GM23338 (cell line): ENCODE measurements around the gene CACNA1D. TPM values are rescaled to one million over a fixed set of nuclear protein-coding genes. Genes with fewer than 3 reads are reported as not detected.

Experiments
- ATAC-seq: fragments of 200-7000 bp; cut with Tn5 transposase; 3 replicates; pipeline ENCODE4 v1.9.1; 2020
- DNase-seq: peaks from one replicate; pipeline ENCODE4 v3.0.0-alpha.2; 2015; ENCODE audit warnings: low spot score
- H2AFZ ChIP-seq: fragments of 200-600 bp; sonication (generic); 2 replicates; pipeline ENCODE4 v1.8.0; 2016; ENCODE audit warnings: antibody characterized with exemption, mild to moderate bottlenecking, moderate library complexity
- H3F3A ChIP-seq: fragments of 200-600 bp; sonication (generic); replicated peaks from 2 replicates; pipeline ENCODE4 v1.8.0; 2017; ENCODE audit warnings: antibody characterized with exemption, mixed run types, low read depth
- H3K27ac ChIP-seq: fragments of 200-600 bp; sonication (generic); 2 replicates; pipeline ENCODE4 v1.6.1; 2016; ENCODE audit warnings: low read depth
- H3K27me3 ChIP-seq: fragments of 200-600 bp; sonication (generic); 2 replicates; pipeline ENCODE4 v1.8.0; 2016; ENCODE audit warnings: mild to moderate bottlenecking, mixed run types, moderate library complexity; ENCODE audit not compliant: insufficient read depth
- H3K36me3 ChIP-seq: fragments of 200-600 bp; sonication (generic); 2 replicates; pipeline ENCODE4 v1.8.0; 2016; ENCODE audit warnings: mild to moderate bottlenecking; ENCODE audit not compliant: insufficient read depth
- H3K4me1 ChIP-seq: fragments of 200-600 bp; sonication (generic); 2 replicates; pipeline ENCODE4 v1.8.0; 2016; ENCODE audit warnings: mild to moderate bottlenecking, moderate library complexity; ENCODE audit not compliant: insufficient read depth
- H3K4me2 ChIP-seq: fragments of 200-600 bp; sonication (generic); 2 replicates; pipeline ENCODE4 v1.7.1; 2017; ENCODE audit warnings: mixed run types
- H3K4me3 ChIP-seq: fragments of 200-600 bp; sonication (generic); 2 replicates; pipeline ENCODE4 v1.6.1; 2016; ENCODE audit warnings: mixed run types
- H3K79me2 ChIP-seq: fragments of 200-600 bp; sonication (generic); replicated peaks from 2 replicates; pipeline ENCODE4 v1.8.0; 2017; ENCODE audit warnings: mild to moderate bottlenecking; ENCODE audit not compliant: insufficient read depth
- H3K9me2 ChIP-seq: fragments of 200-600 bp; sonication (generic); 2 replicates; pipeline ENCODE4 v1.8.0; 2017; ENCODE audit not compliant: insufficient read depth
- H4K20me1 ChIP-seq: fragments of 200-600 bp; sonication (generic); replicated peaks from 2 replicates; pipeline ENCODE4 v1.8.0; 2017; ENCODE audit warnings: mild to moderate bottlenecking; ENCODE audit not compliant: insufficient read depth
- H3K27ac Mint-ChIP-seq: 2 replicates; pipeline ENCODE4 v1.8.0; 2020; ENCODE audit warnings: inconsistent platforms, mild to moderate bottlenecking, moderate library complexity, mixed read lengths
- H3K27me3 Mint-ChIP-seq: 3 replicates; pipeline ENCODE4 v1.8.0; 2022; ENCODE audit warnings: low read depth, mild to moderate bottlenecking, moderate library complexity, mixed read lengths, inconsistent platforms; ENCODE audit not compliant: insufficient read depth, poor library complexity
- H3K36me3 Mint-ChIP-seq: 3 replicates; pipeline ENCODE4 v1.8.0; 2021; ENCODE audit warnings: low read depth, mild to moderate bottlenecking, inconsistent platforms, moderate library complexity, mixed read lengths
- H3K4me1 Mint-ChIP-seq: 3 replicates; pipeline ENCODE4 v1.8.0; 2020; ENCODE audit warnings: mild to moderate bottlenecking, inconsistent platforms, mixed read lengths
- H3K4me3 Mint-ChIP-seq: 3 replicates; pipeline ENCODE4 v1.8.0; 2021; ENCODE audit warnings: moderate library complexity, mild to moderate bottlenecking, inconsistent platforms, mixed read lengths
- H3K9me3 Mint-ChIP-seq: 3 replicates; pipeline ENCODE4 v1.8.0; 2020; ENCODE audit warnings: moderate library complexity, mild to moderate bottlenecking, inconsistent platforms, mixed read lengths
- EZH2 ChIP-seq: fragments of 200-600 bp; sonication (generic); IDR thresholded peaks from one replicate; pipeline ENCODE4 v1.8.0; 2017; ENCODE audit warnings: antibody characterized with exemption, mild to moderate bottlenecking, low read depth; ENCODE audit not compliant: unreplicated experiment
- POLR2AphosphoS5 ChIP-seq: IDR thresholded peaks from 2 replicates; pipeline ENCODE4 v1.6.1; 2016; ENCODE audit warnings: antibody characterized with exemption, low read depth
- STAT1 ChIP-seq: IDR thresholded peaks from one replicate; pipeline ENCODE4 v1.6.1; 2016; ENCODE audit warnings: antibody characterized with exemption; ENCODE audit not compliant: unreplicated experiment
- ZNF331 ChIP-seq: fragments of 250-450 bp; sonication (Bioruptor Pico); IDR thresholded peaks from 2 replicates; pipeline ENCODE4 v1.5.0; 2020; ENCODE audit warnings: low read depth, mild to moderate bottlenecking, moderate library complexity
- polyA plus RNA-seq: library from polyadenylated mRNA; unstranded; fragments of >200 nt; fragmentation: Nextera tagmentation; extraction: Ambion mirVana; gene quantifications from 2 replicates; pipeline ENCODE4 v1.2.1, GENCODE V29; 2016
- total RNA-seq: library from RNA; depleted of rRNA; stranded (reverse); fragments of >200 nt; shearing (Covaris generic); gene quantifications from 2 replicates; pipeline ENCODE4 v1.2.3, GENCODE V29; 2014
- TF ChIP-seq, protein P1 (sequence below): fragments of 250-450 bp; sonication (Bioruptor Pico); IDR thresholded peaks from 2 replicates; pipeline ENCODE4 v1.5.0; 2020; ENCODE audit warnings: mild to moderate bottlenecking, moderate library complexity
- TF ChIP-seq, protein P2 (sequence below), 2 experiments: fragments of 200-600 bp in 1 of 2; sonication (generic) in 1 of 2; conservative IDR thresholded peaks; 2 replicates each; pipeline versions ENCODE4 v1.5.1 to v1.6.1; 2016 to 2017; ENCODE audit warnings: antibody characterized with exemption in 2 of 2, low read depth in 2 of 2, mild to moderate bottlenecking in 2 of 2, moderate library complexity in 1 of 2

Gene CACNA1D
- total and polyA plus RNA-seq, 2 experiments from 2014 or later: 1.7 to 1.8 TPM

DNA sequence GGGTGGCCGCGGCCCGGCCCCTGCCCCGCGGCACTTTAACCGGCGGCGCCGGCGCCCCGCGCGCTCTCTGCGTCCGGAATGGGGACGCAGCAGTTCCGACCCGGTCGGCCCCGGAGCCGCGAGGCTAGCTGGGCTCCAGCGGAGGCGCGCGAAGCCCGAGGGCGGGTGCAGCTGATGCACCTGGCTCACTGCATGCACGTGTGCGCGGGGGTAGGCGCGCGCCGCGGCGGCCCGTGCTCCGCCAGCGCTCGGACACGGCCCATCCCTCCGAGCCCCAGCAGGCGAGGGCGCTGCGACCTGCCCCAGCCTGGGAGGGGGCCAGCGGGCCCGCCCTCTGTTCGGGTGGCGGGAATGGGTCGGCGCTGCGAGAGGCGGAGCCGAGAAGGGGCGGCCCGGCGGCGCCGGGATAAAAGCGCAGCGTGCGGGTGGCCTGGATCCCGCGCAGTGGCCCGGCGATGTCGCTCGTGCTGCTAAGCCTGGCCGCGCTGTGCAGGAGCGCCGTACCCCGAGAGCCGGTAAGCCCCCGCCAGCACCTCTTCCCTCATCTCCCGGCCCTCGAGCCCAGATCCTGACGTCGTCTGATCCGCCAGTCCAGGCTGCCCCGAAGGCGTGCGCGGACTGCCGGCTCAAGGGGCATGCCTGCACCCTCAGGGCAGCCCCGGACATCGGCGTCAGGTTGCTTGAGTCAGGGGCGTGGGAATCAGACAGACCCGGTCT lies 351.9 kb downstream of the CACNA1D start, which contains the start of the genes CHDH and IL17RB:
Gene CHDH (minus strand): TSS at position 286 of the 717 bp plus-strand sequence. CDS start 22,411 bp downstream, outside the sequence.
Gene IL17RB (plus strand): TSS at position 435 of the 717 bp plus-strand sequence. CDS start 21 bp downstream, at position 456.
- H3F3A ChIP-seq: 0 out of 2 replicates have a peak, but pooled peaks cover 5% of the 10 kb centered on the region
- H3K4me1 Mint-ChIP-seq: peaks cover 31% of the 10 kb centered on the region
- peak; percentile 78 for DNase-seq
- peak within 1 kb of the TSS; percentile 79 for H3K4me3 Mint-ChIP-seq
- peaks cover 20% of the 10 kb centered on the region for H3K27me3 ChIP-seq
- peak within 1 kb of the TSS; percentile 94 for H2AFZ ChIP-seq
- H3K36me3 Mint-ChIP-seq: no peaks in the 10 kb centered on the region; the same call in 2 of the 3 replicates
- peak within 1 kb of the TSS; percentile 75; the same call in 1 of the 2 replicates for H3K27ac Mint-ChIP-seq
- peak within 1 kb of the TSS; percentile 83 for H3K4me3 ChIP-seq
- no peaks in the 10 kb centered on the region for H3K9me2 ChIP-seq
- peak; percentile 77 for ATAC-seq
- TF ChIP-seq, protein P1, sequence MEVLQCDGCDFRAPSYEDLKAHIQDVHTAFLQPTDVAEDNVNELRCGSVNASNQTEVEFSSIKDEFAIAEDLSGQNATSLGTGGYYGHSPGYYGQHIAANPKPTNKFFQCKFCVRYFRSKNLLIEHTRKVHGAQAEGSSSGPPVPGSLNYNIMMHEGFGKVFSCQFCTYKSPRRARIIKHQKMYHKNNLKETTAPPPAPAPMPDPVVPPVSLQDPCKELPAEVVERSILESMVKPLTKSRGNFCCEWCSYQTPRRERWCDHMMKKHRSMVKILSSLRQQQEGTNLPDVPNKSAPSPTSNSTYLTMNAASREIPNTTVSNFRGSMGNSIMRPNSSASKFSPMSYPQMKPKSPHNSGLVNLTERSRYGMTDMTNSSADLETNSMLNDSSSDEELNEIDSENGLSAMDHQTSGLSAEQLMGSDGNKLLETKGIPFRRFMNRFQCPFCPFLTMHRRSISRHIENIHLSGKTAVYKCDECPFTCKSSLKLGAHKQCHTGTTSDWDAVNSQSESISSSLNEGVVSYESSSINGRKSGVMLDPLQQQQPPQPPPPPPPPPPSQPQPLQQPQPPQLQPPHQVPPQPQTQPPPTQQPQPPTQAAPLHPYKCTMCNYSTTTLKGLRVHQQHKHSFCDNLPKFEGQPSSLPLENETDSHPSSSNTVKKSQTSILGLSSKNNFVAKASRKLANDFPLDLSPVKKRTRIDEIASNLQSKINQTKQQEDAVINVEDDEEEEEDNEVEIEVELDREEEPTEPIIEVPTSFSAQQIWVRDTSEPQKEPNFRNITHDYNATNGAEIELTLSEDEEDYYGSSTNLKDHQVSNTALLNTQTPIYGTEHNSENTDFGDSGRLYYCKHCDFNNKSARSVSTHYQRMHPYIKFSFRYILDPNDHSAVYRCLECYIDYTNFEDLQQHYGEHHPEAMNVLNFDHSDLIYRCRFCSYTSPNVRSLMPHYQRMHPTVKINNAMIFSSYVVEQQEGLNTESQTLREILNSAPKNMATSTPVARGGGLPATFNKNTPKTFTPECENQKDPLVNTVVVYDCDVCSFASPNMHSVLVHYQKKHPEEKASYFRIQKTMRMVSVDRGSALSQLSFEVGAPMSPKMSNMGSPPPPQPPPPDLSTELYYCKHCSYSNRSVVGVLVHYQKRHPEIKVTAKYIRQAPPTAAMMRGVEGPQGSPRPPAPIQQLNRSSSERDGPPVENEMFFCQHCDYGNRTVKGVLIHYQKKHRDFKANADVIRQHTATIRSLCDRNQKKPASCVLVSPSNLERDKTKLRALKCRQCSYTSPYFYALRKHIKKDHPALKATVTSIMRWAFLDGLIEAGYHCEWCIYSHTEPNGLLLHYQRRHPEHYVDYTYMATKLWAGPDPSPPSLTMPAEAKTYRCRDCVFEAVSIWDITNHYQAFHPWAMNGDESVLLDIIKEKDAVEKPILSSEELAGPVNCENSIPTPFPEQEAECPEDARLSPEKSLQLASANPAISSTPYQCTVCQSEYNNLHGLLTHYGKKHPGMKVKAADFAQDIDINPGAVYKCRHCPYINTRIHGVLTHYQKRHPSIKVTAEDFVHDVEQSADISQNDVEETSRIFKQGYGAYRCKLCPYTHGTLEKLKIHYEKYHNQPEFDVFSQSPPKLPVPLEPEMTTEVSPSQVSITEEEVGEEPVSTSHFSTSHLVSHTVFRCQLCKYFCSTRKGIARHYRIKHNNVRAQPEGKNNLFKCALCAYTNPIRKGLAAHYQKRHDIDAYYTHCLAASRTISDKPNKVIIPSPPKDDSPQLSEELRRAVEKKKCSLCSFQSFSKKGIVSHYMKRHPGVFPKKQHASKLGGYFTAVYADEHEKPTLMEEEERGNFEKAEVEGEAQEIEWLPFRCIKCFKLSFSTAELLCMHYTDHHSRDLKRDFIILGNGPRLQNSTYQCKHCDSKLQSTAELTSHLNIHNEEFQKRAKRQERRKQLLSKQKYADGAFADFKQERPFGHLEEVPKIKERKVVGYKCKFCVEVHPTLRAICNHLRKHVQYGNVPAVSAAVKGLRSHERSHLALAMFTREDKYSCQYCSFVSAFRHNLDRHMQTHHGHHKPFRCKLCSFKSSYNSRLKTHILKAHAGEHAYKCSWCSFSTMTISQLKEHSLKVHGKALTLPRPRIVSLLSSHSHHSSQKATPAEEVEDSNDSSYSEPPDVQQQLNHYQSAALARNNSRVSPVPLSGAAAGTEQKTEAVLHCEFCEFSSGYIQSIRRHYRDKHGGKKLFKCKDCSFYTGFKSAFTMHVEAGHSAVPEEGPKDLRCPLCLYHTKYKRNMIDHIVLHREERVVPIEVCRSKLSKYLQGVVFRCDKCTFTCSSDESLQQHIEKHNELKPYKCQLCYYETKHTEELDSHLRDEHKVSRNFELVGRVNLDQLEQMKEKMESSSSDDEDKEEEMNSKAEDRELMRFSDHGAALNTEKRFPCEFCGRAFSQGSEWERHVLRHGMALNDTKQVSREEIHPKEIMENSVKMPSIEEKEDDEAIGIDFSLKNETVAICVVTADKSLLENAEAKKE: no peak
- no peak for TF ChIP-seq STAT1
- no peak for TF ChIP-seq ZNF331 (CRISPR knock-in tag)
- TF ChIP-seq, protein P2, sequence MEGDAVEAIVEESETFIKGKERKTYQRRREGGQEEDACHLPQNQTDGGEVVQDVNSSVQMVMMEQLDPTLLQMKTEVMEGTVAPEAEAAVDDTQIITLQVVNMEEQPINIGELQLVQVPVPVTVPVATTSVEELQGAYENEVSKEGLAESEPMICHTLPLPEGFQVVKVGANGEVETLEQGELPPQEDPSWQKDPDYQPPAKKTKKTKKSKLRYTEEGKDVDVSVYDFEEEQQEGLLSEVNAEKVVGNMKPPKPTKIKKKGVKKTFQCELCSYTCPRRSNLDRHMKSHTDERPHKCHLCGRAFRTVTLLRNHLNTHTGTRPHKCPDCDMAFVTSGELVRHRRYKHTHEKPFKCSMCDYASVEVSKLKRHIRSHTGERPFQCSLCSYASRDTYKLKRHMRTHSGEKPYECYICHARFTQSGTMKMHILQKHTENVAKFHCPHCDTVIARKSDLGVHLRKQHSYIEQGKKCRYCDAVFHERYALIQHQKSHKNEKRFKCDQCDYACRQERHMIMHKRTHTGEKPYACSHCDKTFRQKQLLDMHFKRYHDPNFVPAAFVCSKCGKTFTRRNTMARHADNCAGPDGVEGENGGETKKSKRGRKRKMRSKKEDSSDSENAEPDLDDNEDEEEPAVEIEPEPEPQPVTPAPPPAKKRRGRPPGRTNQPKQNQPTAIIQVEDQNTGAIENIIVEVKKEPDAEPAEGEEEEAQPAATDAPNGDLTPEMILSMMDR (conservative IDR thresholded peaks at IDR 0.05; ENCODE audit: low read depth in 2 of 2): peak in 1 of 2 experiments; percentile 23; a peak in 2 of 4 replicates
- no peak for TF ChIP-seq EZH2
- 0 out of 2 replicates have a peak, but pooled peaks have one; percentile 45 for TF ChIP-seq POLR2AphosphoS5
- H3K9me3 Mint-ChIP-seq: no peaks in the 10 kb centered on the region
- peaks cover 15% of the 10 kb centered on the region for H3K4me1 ChIP-seq
- H3K36me3 ChIP-seq: no peaks in the 10 kb centered on the region
- no peaks in the 10 kb centered on the region for H4K20me1 ChIP-seq
- peak within 1 kb of the TSS; percentile 80 for H3K4me2 ChIP-seq
- peaks cover 7% of the 10 kb centered on the region; the same call in 1 of the 2 replicates for H3K79me2 ChIP-seq
- H3K27ac ChIP-seq: 0 out of 2 replicates have a peak within 1 kb of the TSS, but pooled peaks have one; percentile 69
- H3K27me3 Mint-ChIP-seq: peaks cover 23% of the 10 kb centered on the region
